ENCODE data around the gene RP2. TPM values are rescaled to one million over a fixed set of nuclear protein-coding genes. Genes with fewer than 3 reads are reported as not detected.

RP2 gene
- total RNA-seq, 1 experiment from 2014 or later = 5.1 TPM

- Histone ChIP-seq H2AFZ (ENCODE audit: low read length) (no peak overlapping the region), H2BK120ac (ENCODE audit: low read depth, low read length, poor library complexity, severe bottlenecking) (no peak overlapping the region), H3K18ac (ENCODE audit: insufficient read length, low read depth, low read length) (no peak overlapping the region), H2BK20ac (ENCODE audit: low read depth, low read length, poor library complexity, severe bottlenecking) (no peak overlapping the region), H3K4me2 (ENCODE audit: insufficient read depth, insufficient read length, low read length) (no peak overlapping the region), H3K27ac (ENCODE audit: insufficient read length, low read depth, low read length) (no peak overlapping the region), H4K8ac (replicated peaks; ENCODE audit: insufficient read length, low read depth, low read length) (no peak overlapping the region), H2AK5ac (ENCODE audit: insufficient read length, low read length) (no peak overlapping the region), H3K79me2 (ENCODE audit: insufficient read depth, low read length) (no peaks in the 10 kb centered on the region; the same call in 1 of the 2 replicates), H3K9me3 (ENCODE audit: control insufficient read depth, low read depth, low read length) (peaks cover 23% of the 10 kb centered on the region), H2BK15ac (ENCODE audit: low read depth, low read length) (no peak overlapping the region), H3T11ph (ENCODE audit: low read length) (no peak overlapping the region), H2BK5ac (ENCODE audit: insufficient read length, low read length) (no peak overlapping the region), H3K27me3 (ENCODE audit: insufficient read depth, low read length) (no peaks in the 10 kb centered on the region), H3K56ac (ENCODE audit: insufficient read length, low read depth, low read length) (no peak overlapping the region), H3K79me1 (ENCODE audit: insufficient read depth, low read depth, low read length, poor library complexity, severe bottlenecking) (no peaks in the 10 kb centered on the region), H3K14ac (ENCODE audit: insufficient read depth, low read length) (no peak overlapping the region), H3K23ac (ENCODE audit: insufficient read length, low read depth, low read length) (no peak overlapping the region), H3K4ac (ENCODE audit: low read depth, low read length) (no peak overlapping the region), H3K23me2 (ENCODE audit: insufficient read length, low read depth, low read length, poor library complexity, severe bottlenecking) (no peaks in the 10 kb centered on the region), H3K9ac (ENCODE audit: extremely low read depth, insufficient read length, low read length) (no peak overlapping the region), H4K20me1 (ENCODE audit: control insufficient read depth, insufficient read depth, insufficient read length) (no peaks in the 10 kb centered on the region), H2BK12ac (ENCODE audit: insufficient read length, low read depth, low read length) (no peak overlapping the region), H3K4me1 (ENCODE audit: insufficient read depth, low read length) (no peaks in the 10 kb centered on the region), H4K91ac (ENCODE audit: insufficient read length, low read depth, low read length) (no peak overlapping the region), H4K5ac (ENCODE audit: insufficient read length, low read depth, low read length) (no peak overlapping the region)
- Mint-ChIP-seq H3K27ac (no peak overlapping the region), H3K27me3 (ENCODE audit: low read depth) (no peaks in the 10 kb centered on the region), H3K9me3 (peaks cover 40 to 45% of the 10 kb centered on the region in 2 experiments), H3K36me3 (ENCODE audit: insufficient read depth in 1 of 3, low read depth in 3 of 3) (peaks cover 8 to 14% (median 11%) of the 10 kb centered on the region in 3 experiments; a peak in 6 of 7 replicates), H3K4me3 (no peak overlapping the region), H3K4me1 (no peaks in the 10 kb centered on the region)
- WGBS (ENCODE audit: extremely low coverage, insufficient read length, low lambda C conversion rate) = no CpG with 5 or more reads among the region's 1 CpG
- TF ChIP-seq CTCF (conservative IDR thresholded peaks at IDR 0.05) = no peak
- DNase-seq = no peak
Observed at GRCh38 chrX:46850771-46851170, 13.9 kb downstream of the RP2 start.

All from H9 (cell line).